Adrenal gland (tissue), 12 donors: Measurements from ENCODE around the gene AACS. TPM values are rescaled to one million over a fixed set of nuclear protein-coding genes. Genes with fewer than 3 reads are reported as not detected.

Experiments used
- DNase-seq, 7 donors: peaks; one replicate each; pipeline ENCODE4 v3.0.0-alpha.2; 2019 to 2020
- H3K27ac ChIP-seq, 5 donors: fragments of 200-600 bp; sonication (generic) in 4 of 5; 1 replicate in 3 of 5; 2 replicates in 2 of 5; pipeline versions ENCODE4 v1.5.1 to v1.8.0; 2016 to 2020; ENCODE audit warnings: mild to moderate bottlenecking in 1 of 5
- H3K27me3 ChIP-seq: fragments of 200-600 bp; 2 replicates; pipeline ENCODE4 v1.8.0; 2021
- H3K36me3 ChIP-seq, 2 donors: fragments of 200-600 bp; replicated peaks in 1 of 2; 1 replicate in 1 of 2; 2 replicates in 1 of 2; pipeline versions ENCODE4 v1.5.1 to v1.8.0; 2018 to 2022
- H3K4me1 ChIP-seq, 2 donors: fragments of 200-600 bp; replicated peaks in 1 of 2; 1 replicate in 1 of 2; 2 replicates in 1 of 2; pipeline versions ENCODE4 v1.5.1 to v1.8.0; 2018 to 2021
- H3K4me3 ChIP-seq, 4 donors: fragments of 200-600 bp; sonication (generic) in 3 of 4; one replicate each; pipeline ENCODE4 v1.5.1; 2016 to 2018
- H3K9me3 ChIP-seq, 3 donors: fragments of 200-600 bp; sonication (generic) in 1 of 3; replicated peaks in 1 of 3; 1 replicate in 2 of 3; 2 replicates in 1 of 3; pipeline versions ENCODE4 v1.5.1 to v1.8.0; 2016 to 2021
- CTCF ChIP-seq, 6 experiments: fragments of 450-650 bp in 4 of 6; fragments of 200-600 bp in 2 of 6; sonication (generic) in 1 of 6; IDR thresholded peaks; 1 replicate in 5 of 6; 2 replicates in 1 of 6; pipeline versions ENCODE4 v1.5.1 to v1.8.0; 2016 to 2021; ENCODE audit warnings: antibody characterized with exemption in 6 of 6, mild to moderate bottlenecking in 2 of 6, moderate library complexity in 1 of 6
- POLR2A ChIP-seq, 2 donors: fragments of 450-650 bp; IDR thresholded peaks; one replicate each; pipeline ENCODE4 v1.6.1; 2017; ENCODE audit warnings: antibody characterized with exemption in 2 of 2, mild to moderate bottlenecking in 2 of 2, moderate library complexity in 1 of 2
- WGBS, 4 donors: extraction: QIAGEN DNeasy Blood & Tissue Kit in 2 of 4; methylation state at CpG; one replicate each; pipeline versions ENCODE4 v1.1.5 to v1.1.7; 2013 to 2017; 5-methylcytosine and 5-hydroxymethylcytosine counted together
- intact Hi-C, 2 donors: fragments of 100-400 bp; cut with DNase I; formaldehyde crosslinking; loops; one replicate each; pipeline versions ENCODE4 v1.14.1 to v1.15.0; 2022 to 2023
- polyA plus RNA-seq, 3 donors: library from polyadenylated mRNA; stranded (reverse); fragments of 200-250 nt in 2 of 3; fragments of 350-450 nt in 1 of 3; fragmentation: Illumina TruSeq in 1 of 3; extraction: RNeasy Lipid Tissue Mini Kit (QIAGEN cat#74804) in 1 of 3; gene quantifications; one replicate each; pipeline ENCODE4 v1.2.3, GENCODE V29; 2013 to 2014
- small RNA-seq, 2 donors: library from RNA; depleted of rRNA; stranded (forward); fragments of <200 nt; gene quantifications; one replicate each; pipeline ENCODE3, GENCODE V24; 2016
- total RNA-seq, 9 donors: library from RNA; depleted of rRNA in 4 of 9; stranded (reverse); fragments of >200 nt in 4 of 9; fragments of 120-200 nt in 1 of 9; fragmentation: NEBNext Ultra II Directional in 1 of 9; extraction: Animal tissue kit (Norgen Biotek cat#: 25700) in 1 of 9; gene quantifications; one replicate each; pipeline versions ENCODE4 v1.1.0 to v1.2.4, GENCODE V29; 2013 to 2023
- donor health status: healthy with polysubstance abuse.
- donor health status: Bipolar disorder and iron deficiency.
- donor health status: DM: yes; HTN: yes; CAD: no.
- donor health status: DM: no; HTN: no; CAD: no.
- donor health status: DM: no; HTN: no; CAD: no.
- donor health status: DM: yes; HTN: yes; CAD: no.

AACS gene
- total and polyA plus RNA-seq, 12 donors = 8.0 to 31.7 (median 15.4) TPM

- H3K9me3 ChIP-seq = no peaks in the 10 kb centered on the region
- 55 to 65% (median 64%) methylated on average over 9 of the region's 9 CpGs for WGBS, 4 donors
- intact Hi-C loops = no loop called here
These were observed 127.5 kb downstream of the AACS start for GRCh38 chr12:125192690-125193221.

More at GRCh38 chr12:125192690-125193221, 127.5 kb downstream of the AACS start:
- TF ChIP-seq CTCF (IDR thresholded peaks at IDR 0.05) = no peak
- TF ChIP-seq POLR2A (IDR thresholded peaks at IDR 0.05) = no peak
- DNase-seq = no peak
- no peaks in the 10 kb centered on the region for H3K36me3 ChIP-seq
- peaks cover 29% of the 10 kb centered on the region for H3K27me3 ChIP-seq
- no peak overlapping the region for H3K4me3 ChIP-seq
- H3K4me1 ChIP-seq = no peaks in the 10 kb centered on the region
- H3K27ac ChIP-seq = no peak overlapping the region

Small RNA genes lying within 50 kb of the gene (small RNA-seq; reads per million reads assigned to genes)
- gene AC122688.1 = 0 reads per million in 2 donors

Other genes with a start within 250 kb of the AACS start
- 1,000 to 10,000 TPM in 6 of 9 donors, 100 to 1,000 TPM in 3; 646 to 8,580 (median 1,238) TPM for gene SCARB1, start 201.6 kb upstream of the AACS start, total RNA-seq
- 1,000 to 10,000 TPM in 2 of 3 donors, 100 to 1,000 TPM in 1; 213 to 5,784 (median 1,664) TPM for gene SCARB1, start 201.6 kb upstream of the AACS start, polyA plus RNA-seq
- gene UBC, start 150.8 kb upstream of the AACS start, total RNA-seq = 1,000 to 10,000 TPM in 5 of 9 donors, 100 to 1,000 TPM in 4; 896 to 1,869 (median 1,111) TPM
- gene UBC, start 150.8 kb upstream of the AACS start, polyA plus RNA-seq = 1,000 to 10,000 TPM in 2 of 3 donors, 100 to 1,000 TPM in 1; 797 to 1,499 (median 1,129) TPM
- 10 to 100 TPM in 5 of 9 donors, 1 to 10 TPM in 4; 5.1 to 17.4 (median 12.8) TPM for gene DHX37, start 76.3 kb upstream of the AACS start, total RNA-seq
- gene DHX37, start 76.3 kb upstream of the AACS start, polyA plus RNA-seq = 10 to 100 TPM in 2 of 3 donors, 1 to 10 TPM in 1; 4.1 to 11.6 (median 10.1) TPM
- gene BRI3BP, start 71.8 kb upstream of the AACS start, total RNA-seq = 1 to 10 TPM; 2.7 to 6.2 (median 4.8) TPM
- 1 to 10 TPM; 1.1 to 5.4 (median 1.2) TPM for gene BRI3BP, start 71.8 kb upstream of the AACS start, polyA plus RNA-seq
- gene TMEM132B, start 121.0 kb downstream of the AACS start, total RNA-seq = 1 to 10 TPM in 1 of 9 donors, under 1 TPM in 5, not detected in 3; 0.14 to 4.9 (median 0.28) TPM
- gene TMEM132B, start 121.0 kb downstream of the AACS start, polyA plus RNA-seq = under 1 TPM; 0.08 to 0.20 (median 0.09) TPM